Left kidney (tissue), 2 donors: Measurements from ENCODE around the gene TUBB4B. TPM values are rescaled to one million over a fixed set of nuclear protein-coding genes. Genes with fewer than 3 reads are reported as not detected.
A peak's percentile ranks its signal among the peaks of the same experiment; 100 is the strongest.
"Not testable (repeated sequence)": the region's sequence is repeated elsewhere in the genome, so short reads cannot be mapped to it uniquely, and the experiment has no call there.

Experiments used
- DNase-seq: peaks from one replicate; pipeline ENCODE4 v3.0.0-alpha.2; 2013
- polyA plus RNA-seq: library from polyadenylated mRNA; unstranded; fragments of 120-200 nt; gene quantifications from one replicate; pipeline ENCODE4 v1.2.1, GENCODE V29; 2013; ENCODE audit not compliant: insufficient read length

The TUBB4B gene
- polyA plus RNA-seq, 1 donor = 345 TPM

DNA sequence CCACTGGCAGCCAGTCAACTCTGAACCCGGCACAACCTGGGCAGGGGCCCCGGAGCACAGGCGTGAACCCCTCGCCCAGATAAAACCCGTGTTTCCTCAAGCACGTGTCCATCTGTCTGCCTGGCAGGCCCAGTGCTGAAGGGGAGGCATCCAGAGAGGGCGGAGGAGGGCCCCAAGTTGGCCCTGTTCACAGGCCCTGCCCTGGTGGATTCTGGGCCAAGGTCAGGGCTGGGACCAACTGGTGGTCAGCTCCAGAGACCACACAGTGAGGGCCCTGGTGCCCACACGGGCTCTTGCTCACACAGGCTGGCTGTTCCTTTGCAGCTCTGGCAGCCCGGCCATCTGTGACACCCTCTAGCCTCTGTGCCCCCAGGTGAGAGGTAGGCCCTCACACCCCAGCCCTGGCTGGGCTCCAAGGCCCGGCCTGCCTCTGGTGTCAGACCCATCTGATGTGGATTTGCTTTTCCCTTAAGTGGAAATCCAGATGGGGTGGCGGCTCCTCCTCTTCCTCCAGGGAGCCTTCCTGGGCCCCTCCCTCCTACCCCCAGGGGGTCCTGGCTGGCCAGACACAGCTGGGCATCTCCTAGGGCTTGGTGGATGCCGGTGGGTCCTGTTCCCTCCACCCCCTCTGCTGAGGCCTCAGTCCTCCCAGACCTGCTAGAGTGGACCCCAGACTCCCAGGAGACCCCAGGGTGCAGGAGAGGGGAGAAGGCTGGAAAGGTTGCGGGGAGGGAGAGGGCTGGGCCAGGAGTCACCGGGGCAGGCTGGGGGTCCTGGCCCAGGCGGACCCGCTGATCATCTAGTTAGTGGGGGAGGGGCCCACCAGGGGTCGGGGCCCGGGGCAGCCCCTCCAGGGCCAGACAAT is 9.5 kb downstream of the TUBB4B start:
- DNase-seq = no peak

DNA sequence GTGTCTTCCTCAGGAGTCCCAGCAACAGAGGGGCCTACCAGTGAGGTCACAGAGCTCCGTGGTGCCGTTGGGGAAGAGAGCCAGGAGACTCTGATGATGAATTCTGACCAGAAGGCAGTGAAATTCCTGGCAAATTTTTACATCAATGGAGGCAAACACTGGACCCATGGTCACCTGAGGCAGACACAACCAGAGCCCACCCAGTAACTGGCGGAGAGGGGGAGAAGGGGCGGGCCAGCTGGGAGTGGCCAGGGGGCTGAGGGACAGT is 10.0 kb downstream of the TUBB4B start, which contains the start of gene STPG3:
Gene STPG3, plus strand, starts transcription at position 93 of the 268 bp plus-strand sequence. Its CDS starts 1 bp downstream, at position 94.
- no peak for DNase-seq

DNA sequence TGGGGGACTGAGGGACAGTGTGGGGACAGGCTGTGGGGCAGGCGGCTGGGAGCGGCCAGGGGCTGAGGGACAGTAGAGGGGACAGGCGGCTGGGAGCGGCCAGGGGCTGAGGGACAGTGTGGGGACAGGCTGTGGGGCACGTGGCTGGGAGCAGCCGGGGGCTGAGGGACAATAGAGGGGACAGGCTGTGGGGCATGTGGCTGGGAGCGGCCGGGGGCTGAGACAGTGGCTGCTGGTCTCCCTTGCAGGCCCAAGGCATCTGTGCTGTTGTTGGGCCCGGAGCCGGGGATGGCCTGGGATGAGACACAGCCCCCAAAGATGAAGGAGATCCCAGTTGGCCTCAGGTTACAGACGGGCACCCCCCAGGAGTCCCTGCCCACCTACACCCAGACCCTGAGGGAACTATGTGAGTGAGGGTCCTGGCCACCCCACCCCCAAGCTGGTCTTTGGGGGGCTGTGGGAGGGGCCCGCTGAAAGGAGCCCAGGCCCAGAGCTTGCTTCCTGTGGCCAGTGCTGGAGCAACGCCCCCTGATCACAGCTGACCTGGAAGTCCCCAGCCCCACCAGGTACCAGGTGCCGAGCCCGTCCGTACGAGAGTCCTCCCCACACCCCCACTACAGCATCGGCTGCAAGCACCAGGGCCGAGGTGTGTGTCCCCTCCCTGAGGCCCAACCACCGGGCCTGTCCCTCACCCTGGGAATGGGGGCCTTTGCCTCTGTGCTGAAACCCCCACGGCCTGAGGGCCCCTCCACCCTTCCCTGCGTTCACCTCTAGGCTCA is 10.6 kb downstream of the TUBB4B start:
- no peak for DNase-seq

DNA sequence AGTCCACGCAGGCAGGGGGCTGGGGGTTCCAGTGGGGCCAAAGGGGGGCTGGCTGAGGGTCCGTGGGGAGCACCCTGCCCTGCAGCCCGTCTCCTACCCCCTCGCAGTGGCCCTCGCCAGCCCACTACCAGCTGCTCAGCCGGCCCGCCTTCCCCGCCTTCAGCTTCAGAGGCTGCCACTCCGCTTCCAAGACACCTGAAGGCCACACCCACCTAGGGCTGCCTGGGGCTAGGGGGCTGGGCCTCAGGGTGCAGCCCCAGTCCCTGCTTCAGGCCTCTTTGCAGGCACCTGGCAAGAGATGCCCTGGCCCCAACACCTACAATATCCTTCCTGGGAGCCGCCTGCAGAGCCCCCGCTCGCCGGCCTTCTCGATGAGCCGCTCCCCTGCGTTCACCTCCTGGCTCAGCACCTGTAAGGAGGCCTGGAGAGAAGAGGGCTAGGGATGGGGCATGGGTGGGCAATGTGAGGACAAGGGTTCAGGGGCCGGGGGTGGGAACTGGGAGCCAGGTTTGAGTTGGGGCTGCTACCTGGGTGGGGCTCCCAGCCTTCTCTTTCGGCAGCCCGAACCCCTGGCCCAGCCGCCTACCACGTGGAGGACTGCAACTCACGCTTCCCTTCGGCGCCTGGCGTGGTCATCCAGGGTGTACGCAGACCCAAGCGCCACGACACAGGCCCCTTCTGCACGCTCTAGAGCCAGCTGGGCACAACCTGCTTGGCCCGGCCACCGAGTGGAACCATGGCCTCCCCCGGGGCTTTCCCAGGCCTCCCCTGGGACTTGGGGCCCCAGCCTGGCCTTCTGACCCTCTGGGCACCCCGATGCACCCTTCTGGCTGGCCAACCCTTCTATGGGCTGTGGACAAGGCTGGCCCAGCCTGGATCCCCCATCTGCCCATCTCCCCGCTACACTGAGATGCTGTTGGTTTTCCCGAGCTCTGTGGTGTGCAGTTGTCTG is 11.7 kb downstream of the TUBB4B start:
- DNase-seq = no peak

DNA sequence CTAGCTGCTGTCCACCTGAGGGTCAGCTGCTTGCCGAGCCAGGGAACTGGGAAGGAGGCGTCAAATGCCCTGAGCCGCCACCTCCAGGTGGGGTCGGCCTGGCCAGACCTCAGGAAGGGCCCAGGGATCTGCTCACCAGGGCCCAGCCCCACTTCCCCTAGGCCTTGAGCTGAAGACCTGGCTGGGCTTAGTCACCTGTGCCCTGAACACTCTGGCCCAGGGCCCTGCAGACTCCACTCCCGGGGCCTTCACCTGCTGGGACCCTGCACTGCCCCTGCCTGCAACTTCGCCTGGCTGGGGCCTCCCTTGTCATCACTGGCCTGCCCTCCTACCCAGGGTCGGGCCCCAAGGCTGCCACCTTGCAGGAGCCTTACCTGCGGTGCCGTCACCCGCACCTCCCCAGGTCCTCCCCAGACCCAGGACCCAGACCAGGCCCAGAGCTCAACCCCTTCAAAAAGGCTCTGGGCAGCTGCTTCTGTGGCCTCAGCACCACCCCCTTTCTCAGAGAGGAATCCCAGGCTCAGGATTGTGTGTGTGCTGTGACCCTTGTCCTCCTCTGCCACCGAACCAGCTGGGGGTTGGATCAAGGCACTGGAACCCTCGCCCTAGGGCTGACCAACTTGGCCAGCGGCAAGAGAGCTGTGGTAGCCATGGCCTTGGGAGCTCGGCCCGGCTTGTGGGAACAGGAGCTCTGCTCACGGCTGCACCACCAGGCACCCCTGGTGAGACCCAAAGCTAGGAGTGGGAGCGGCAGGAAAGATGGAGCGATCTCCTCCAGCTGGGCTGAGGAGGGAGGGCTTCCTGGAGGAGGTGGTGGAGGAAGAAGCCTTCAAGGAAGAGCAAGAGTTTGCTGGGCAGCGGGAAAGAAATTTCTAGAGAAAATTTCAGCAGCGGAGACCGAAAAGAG is 12.9 kb downstream of the TUBB4B start:
- DNase-seq = no peak

DNA sequence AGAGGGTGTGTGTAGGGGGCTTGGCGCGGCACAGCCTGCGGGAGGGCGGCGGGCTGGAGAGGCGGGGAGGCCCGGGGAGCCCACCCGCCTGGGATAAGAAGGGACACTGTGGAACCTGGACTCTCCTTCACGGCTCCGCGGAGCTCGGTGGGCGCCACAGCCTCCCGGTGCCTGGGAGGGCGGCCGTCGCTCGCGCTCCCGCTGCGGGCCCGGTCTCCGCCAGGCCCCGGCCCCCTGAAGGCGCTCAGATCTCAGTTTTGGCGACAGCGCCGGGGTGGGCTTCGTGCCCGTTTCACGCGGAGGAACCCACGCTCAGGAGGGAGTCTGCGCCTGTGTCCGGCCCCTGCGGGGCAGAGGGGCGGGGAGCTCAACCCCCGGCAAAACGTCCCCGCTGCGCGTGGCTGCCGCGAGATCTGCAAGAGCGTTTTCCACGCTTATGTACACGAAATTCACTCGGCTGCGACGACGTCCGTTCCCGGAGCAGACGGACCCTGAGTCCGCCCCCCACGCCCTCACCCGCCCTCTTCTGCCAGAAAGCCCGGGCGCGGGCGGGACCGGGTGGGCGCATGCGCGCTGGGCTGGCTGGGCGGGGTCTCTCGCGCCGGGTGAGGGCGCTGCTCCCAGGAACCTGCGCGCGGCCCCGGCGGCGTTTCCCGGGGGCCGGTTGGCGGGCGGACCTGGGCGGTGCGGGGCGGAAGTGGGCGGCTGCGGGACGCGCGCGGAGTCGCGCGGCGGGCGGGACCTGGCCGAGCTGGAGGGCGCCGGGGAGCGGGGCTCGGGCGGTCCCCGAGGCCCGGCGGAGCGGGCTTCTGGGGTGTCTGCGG is 13.7 kb downstream of the TUBB4B start, which contains the start of gene NELFB:
Gene NELFB, plus strand, starts transcription at position 704 of the 824 bp plus-strand sequence.
- peak; percentile 91 for DNase-seq

DNA sequence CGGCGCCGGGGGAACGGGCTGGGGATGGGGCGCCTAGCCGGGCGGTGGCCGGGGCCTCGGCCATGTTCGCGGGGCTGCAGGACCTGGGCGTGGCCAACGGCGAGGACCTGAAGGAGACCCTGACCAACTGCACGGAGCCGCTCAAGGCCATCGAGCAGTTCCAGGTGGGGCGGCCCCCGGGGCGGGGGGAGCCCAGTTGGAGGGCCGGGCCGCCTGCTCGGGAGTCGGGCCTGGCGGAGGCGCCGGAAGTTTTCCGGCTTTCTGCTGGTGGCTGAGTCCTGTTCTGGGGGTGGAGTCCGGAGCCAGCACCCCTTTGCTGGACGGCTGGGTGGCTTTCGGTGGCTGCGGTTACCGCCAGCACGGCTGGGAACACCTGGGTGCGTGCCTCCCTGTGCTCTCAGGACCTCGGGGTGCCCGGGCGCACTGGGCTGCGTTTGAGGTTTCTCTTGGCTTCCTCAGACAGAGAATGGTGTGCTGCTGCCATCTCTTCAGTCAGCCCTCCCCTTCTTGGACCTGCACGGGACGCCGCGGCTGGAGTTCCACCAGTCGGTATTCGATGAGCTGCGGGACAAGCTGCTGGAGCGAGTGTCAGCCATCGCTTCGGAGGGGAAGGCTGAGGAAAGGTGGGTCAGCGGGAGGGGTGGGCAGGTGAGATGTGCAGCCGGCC is 14.5 kb downstream of the TUBB4B start:
- no peak for DNase-seq

DNA sequence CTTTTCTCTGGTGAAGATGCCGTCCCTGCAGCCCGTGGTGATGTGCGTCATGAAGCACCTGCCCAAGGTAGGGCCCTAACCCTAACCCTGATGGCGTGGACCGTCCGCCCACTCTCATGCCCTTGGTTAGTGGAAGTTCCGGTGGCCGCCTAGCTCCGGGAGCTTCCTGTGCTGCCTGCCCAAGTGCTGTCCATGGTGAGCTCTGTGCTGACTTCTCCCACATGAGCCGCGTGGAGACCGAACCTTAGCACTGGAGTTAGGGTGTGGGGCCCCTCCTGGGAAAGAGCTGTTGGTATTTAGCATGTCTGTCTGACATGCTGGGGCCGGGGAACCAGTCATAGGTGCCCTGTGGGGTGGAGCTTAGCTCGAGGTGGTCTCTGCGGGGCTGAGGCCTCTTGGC is 15.3 kb downstream of the TUBB4B start:
- DNase-seq = no peak

DNA sequence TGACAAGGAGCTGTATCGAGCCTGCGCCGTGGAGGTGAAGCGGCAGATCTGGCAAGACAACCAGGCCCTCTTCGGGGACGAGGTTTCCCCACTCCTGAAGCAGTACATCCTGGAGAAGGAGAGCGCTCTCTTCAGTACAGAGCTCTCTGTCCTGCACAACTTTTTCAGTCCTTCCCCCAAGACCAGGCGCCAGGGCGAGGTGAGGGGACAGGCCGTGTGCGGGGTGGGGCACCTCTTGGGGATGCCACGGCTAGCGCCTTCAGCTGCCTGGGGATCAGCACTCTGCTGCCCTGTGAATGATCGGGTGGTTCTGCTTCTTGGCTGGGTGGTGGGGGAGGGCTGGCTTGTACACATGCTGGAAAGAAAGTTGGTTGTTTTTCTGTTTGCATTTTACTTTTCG is 15.8 kb downstream of the TUBB4B start:
- DNase-seq = no peak

DNA sequence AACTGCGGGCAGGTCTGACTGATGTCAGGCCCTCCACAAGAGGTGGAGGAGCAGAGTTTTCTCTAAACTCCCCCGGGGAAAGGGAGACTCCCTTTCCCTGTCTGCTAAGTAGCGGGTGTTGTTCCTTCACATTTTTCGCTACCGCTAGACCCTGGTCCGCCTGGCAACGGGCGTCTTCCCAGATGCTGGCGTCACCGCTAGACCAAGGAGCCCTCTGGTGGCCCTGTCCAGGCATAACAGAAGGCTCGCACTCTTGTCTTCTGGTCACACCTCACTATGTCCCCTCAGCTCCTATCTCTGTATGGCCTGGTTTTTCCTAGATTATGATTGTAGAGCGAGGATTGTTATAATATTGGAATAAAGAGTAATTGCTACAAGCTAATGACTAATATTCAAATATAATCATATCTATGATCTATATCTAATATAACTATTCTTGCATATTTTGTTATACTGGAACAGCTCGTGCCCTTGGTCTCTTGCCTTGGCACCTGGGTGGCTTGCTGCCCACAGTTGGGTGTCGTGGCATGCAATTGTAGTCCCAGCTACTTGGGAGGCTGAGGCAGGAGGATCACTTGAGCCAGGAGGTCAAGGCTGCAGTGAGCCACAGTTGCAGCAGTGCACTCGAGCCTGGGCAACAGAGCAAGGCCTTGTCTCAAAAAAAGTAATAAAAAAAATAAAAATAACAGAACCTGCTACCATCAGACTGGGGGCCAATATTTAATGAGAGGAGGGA is 21.3 kb downstream of the TUBB4B start:
- not testable (repeated sequence) for DNase-seq

DNA sequence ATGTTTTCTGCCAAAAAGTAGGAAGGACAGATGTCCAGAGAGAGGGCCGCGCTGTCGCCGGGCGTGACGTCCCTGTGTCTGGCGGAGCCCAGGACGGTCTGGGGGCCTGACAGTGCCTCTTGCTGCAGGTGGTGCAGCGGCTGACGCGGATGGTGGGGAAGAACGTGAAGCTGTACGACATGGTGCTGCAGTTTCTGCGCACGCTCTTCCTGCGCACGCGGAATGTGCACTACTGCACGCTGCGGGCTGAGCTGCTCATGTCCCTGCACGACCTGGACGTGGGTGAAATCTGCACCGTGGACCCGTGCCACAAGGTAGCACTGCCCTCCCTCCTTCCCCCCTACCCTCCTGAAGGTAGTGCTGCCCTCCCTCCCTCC is 21.8 kb downstream of the TUBB4B start:
- DNase-seq = no peak

DNA sequence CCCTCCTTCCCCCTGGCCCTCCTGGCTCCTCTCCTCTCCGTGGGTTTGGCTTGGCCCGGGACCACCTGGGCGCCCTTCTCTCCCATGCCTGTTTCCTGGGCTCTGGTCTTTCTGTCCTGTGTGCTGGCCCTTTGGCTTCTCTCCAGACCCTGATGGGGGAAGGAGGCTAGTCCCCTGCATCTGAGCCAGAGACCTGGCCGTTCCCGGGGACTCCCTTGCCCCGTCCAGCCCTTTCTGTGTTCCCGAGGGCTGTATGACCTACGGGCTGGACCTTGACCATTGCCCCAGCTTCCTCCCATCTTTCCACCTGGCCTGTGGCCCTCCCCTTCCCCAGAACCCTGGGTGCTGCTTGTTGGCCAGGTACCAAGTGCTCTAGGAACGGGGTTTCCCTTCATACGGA is 22.4 kb downstream of the TUBB4B start:
- no peak for DNase-seq

DNA sequence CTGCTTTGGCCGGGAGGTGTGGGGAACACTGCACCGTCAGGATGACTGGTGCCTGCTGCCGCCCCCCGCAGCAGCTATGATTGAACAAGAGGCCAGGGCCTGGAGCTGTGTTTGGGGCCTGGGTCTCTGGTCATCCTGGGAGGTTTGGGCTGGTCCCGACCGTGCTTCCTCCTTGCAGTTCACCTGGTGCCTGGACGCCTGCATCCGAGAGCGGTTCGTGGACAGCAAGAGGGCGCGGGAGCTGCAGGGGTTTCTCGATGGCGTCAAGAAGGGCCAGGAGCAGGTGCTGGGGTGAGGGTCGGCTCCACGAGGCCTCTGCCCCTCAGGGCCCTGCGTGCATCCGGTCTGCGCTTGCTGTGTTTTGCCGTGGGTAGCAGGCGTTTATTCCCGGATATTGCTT is 23.0 kb downstream of the TUBB4B start:
- no peak for DNase-seq

DNA sequence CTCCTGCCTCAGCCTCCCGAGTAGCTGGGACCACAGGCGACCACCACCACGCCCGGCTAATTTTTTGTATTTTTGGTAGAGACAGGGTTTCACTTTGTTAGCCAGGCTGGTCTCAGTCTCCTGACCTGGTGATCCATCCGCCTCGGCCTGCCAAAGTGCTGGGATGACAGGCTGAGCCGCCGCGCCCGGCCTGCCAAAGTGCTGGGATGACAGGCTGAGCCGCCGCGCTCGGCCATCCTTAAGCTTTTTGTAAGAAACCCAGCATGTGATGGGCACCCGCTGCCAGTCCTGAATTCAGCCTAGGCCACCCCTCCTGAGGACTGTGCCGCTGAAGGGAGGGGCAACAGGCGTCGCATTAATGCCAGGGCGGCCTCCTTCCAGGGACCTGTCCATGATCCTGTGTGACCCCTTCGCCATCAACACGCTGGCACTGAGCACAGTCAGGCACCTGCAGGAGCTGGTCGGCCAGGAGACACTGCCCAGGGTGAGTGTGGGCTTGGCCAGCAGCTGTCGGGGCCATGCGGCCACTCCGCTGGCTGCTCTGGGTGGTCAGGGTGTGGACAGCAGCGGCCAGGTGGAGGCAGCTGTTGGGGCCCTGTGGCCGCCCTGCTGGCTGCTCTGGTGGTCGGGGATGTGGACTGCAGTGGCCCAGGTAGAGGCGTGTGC is 24.5 kb downstream of the TUBB4B start:
- no peak for DNase-seq

DNA sequence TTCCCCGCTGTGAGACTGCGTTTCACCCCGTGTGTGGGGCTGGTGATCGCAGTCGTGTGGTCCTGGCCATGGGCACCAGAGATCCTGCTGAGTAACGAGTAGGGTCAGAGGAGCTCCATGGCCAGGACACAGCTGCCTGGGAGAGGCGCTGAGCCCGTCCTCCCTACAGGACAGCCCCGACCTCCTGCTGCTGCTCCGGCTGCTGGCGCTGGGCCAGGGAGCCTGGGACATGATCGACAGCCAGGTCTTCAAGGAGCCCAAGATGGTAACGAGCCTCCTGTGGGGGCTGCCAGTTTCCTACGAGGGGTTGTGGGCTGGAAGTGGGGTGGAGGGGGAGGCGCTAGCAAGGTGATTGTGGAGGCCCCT is 25.1 kb downstream of the TUBB4B start:
- DNase-seq = no peak

DNA sequence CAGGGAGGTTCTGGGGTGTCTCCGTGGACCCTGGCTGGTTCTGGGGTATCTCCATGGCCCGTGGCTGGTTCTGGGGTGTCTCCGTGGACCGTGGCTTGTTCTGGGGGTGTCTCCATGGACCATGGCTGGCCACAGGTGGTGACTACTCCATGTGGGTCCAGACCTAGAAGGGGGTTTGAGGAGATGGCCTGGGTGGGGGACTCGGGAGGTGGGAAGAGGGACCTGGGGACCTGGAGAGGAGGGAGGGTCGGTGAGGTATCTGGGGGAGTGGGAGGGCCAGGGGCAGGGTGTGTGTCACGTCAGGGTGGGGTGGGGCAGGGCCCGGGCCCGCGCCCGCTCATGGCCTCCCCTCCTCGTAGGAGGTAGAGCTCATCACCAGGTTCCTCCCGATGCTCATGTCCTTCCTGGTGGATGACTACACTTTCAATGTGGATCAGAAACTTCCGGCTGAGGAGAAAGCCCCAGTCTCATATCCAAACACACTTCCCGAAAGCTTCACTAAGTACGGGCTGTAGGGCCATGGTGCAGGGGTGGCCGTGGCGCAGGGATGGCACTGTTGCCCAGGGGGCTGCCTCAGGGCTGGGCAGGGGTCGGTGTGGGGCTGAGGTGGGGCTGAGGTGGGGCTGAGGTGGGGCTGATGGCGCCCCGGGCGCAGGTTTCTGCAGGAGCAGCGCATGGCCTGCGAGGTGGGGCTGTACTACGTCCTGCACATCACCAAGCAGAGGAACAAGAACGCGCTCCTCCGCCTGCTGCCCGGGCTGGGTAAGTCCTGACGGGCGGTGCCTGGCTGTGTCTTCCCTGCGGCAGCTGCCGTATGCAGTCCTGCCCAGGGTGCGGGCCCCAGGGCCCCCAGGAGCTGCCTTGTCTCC is 25.7 kb downstream of the TUBB4B start:
- no peak for DNase-seq

DNA sequence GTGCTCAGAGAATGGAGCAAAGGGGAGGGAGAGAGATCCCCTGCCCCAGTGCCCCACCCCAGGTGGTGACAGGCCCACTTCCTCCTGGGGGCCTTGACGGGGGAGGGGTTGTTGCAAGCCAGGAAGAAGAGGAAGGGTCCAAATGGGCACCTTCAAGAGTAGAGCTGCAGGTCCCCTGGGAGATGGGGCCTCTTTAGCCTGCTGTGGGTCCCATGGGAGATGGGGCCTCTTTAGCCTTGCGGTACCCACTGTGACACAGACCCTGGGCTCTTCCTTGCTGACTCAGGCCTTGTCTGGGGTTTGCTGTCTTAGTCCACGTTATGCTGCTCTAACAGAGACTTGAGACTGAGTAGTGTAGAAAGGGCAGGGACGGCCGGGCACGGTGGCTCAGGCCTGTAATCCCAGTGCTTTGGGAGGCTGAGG is 26.9 kb downstream of the TUBB4B start:
- no peak for DNase-seq
